ENCODE results near the gene SOX6. TPM values are rescaled to one million over a fixed set of nuclear protein-coding genes. Genes with fewer than 3 reads are reported as not detected.
A peak's percentile ranks its signal among the peaks of the same experiment; 100 is the strongest.
"Not testable (repeated sequence)": the region's sequence is repeated elsewhere in the genome, so short reads cannot be mapped to it uniquely, and the experiment has no call there.

SOX6 gene
- total and polyA plus RNA-seq, 2 donors (not counting 1 experiment from before 2014, with no cell fraction given) = 3.0 to 5.1 TPM

DNA sequence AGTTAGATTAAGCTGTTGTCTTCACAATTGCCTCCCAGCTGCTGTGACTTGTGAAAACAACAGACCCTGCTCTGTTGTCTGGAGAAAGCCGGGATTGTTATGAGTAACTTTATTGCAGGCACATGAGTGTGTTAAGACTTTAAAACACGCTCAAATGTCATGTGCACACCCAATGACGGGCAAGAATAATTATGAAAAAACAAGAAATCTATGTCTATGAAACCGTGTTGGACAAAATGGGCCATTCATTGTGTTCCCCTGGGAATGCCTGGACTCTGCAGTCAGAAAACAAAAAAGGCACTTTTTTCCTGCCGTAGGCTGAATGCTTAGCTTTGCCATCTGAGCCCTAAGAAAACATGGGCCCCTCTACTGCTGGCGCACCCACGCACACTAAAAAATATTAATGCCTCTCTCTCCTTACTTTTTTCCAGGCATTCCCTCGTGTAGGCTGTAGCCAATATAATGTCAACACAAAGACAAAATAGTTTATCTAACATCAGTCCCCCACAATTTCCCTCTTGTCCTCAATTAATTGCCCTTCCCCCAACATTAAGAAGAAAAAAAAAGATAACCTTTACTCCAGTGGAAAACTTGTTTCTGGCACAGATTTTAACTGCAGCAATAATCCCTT, 207.9 kb downstream of the SOX6 start:
- DNase-seq (ENCODE audit: low read depth in 2 of 2) = peak in 1 of 2 donors; percentile 27
- TF ChIP-seq, protein P1, sequence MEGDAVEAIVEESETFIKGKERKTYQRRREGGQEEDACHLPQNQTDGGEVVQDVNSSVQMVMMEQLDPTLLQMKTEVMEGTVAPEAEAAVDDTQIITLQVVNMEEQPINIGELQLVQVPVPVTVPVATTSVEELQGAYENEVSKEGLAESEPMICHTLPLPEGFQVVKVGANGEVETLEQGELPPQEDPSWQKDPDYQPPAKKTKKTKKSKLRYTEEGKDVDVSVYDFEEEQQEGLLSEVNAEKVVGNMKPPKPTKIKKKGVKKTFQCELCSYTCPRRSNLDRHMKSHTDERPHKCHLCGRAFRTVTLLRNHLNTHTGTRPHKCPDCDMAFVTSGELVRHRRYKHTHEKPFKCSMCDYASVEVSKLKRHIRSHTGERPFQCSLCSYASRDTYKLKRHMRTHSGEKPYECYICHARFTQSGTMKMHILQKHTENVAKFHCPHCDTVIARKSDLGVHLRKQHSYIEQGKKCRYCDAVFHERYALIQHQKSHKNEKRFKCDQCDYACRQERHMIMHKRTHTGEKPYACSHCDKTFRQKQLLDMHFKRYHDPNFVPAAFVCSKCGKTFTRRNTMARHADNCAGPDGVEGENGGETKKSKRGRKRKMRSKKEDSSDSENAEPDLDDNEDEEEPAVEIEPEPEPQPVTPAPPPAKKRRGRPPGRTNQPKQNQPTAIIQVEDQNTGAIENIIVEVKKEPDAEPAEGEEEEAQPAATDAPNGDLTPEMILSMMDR (conservative IDR thresholded peaks at IDR 0.05 in 1 of 2, IDR thresholded peaks at IDR 0.05 in 1 of 2; ENCODE audit: low read depth in 1 of 2, low read length in 2 of 2) = no peak
- no peak for TF ChIP-seq EZH2 (IDR thresholded peaks at IDR 0.05; ENCODE audit: low read length, missing control alignments)
- Histone ChIP-seq H3K27ac (ENCODE audit: insufficient read depth, low read length) (no peak overlapping the region), H3K9me3 (ENCODE audit: control insufficient read depth, insufficient read depth, low read depth, low read length) (no peaks in the 10 kb centered on the region), H4K20me1 (ENCODE audit: control insufficient read depth, extremely low read depth, insufficient read depth, low read length) (no peaks in the 10 kb centered on the region), H3K4me2 (ENCODE audit: extremely low read depth, insufficient read depth, low read length) (no peak overlapping the region), H3K4me3 (replicated peaks in 1 of 4; ENCODE audit: control extremely low read depth in 1 of 4, insufficient read depth in 1 of 4, low read depth in 3 of 4, low read length in 4 of 4) (no peak overlapping the region), H3K36me3 (ENCODE audit: control insufficient read depth, insufficient read depth, low read length) (no peaks in the 10 kb centered on the region), H3K4me1 (ENCODE audit: control insufficient read depth, extremely low read depth, insufficient read depth, low read length) (no peaks in the 10 kb centered on the region), H3K79me2 (ENCODE audit: control insufficient read depth, insufficient read depth, low read length) (no peaks in the 10 kb centered on the region), H2AFZ (ENCODE audit: low read length) (no peak overlapping the region), H3K27me3 (ENCODE audit: control insufficient read depth, insufficient read depth, low read length) (no peaks in the 10 kb centered on the region), H3K9ac (ENCODE audit: insufficient read depth, low read length) (no peak overlapping the region)

DNA sequence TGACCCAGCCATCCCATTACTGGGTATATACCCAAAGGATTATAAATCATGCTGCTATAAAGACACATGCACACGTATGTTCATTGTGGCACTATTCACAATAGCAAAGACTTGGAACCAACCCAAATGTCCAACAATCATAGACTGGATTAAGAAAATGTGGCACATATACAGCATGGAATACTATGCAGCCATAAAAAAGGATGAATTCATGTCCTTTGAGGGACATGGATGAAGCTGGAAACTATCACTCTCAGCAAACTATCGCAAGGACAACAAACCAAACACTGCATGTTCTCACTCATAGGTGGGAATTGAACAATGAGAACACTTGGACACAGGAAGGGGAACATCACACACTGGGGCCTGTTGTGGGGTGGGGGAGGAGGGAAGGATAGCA, 209.4 kb downstream of the SOX6 start:
- H3K27ac ChIP-seq (ENCODE audit: insufficient read depth, low read length); H3K4me1 ChIP-seq (ENCODE audit: control insufficient read depth, extremely low read depth, insufficient read depth, low read length); H3K4me2 ChIP-seq (ENCODE audit: extremely low read depth, insufficient read depth, low read length); H2AFZ ChIP-seq (ENCODE audit: low read length); H3K9ac ChIP-seq (ENCODE audit: insufficient read depth, low read length); H3K4me3 ChIP-seq (replicated peaks in 1 of 4; ENCODE audit: control extremely low read depth in 1 of 4, insufficient read depth in 1 of 4, low read depth in 3 of 4, low read length in 4 of 4); H3K79me2 ChIP-seq (ENCODE audit: control insufficient read depth, insufficient read depth, low read length); H4K20me1 ChIP-seq (ENCODE audit: control insufficient read depth, extremely low read depth, insufficient read depth, low read length); H3K9me3 ChIP-seq (ENCODE audit: control insufficient read depth, insufficient read depth, low read depth, low read length); H3K36me3 ChIP-seq (ENCODE audit: control insufficient read depth, insufficient read depth, low read length); H3K27me3 ChIP-seq (ENCODE audit: control insufficient read depth, insufficient read depth, low read length); DNase-seq (ENCODE audit: low read depth in 2 of 2): not testable (repeated sequence)

DNA sequence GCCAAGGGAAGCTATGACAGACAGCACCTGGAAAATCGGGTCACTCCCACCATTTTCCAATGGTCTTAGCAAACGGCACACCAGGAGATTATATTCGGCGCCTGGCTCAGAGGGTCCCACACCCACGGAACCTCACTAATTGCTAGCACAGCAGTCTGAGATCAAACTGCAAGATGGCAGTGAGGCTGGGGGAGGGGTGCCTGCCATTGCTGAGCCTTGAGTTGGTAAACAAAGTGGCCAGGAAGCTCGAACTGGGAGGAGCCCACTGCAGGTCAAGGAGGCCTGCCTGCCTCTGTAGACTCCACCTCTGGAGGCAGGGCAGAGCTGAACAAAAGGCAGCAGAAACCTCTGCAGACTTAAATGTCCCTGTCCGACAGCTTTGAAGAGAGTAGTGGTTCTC, 214.7 kb downstream of the SOX6 start:
- H3K4me2 ChIP-seq (ENCODE audit: extremely low read depth, insufficient read depth, low read length); H3K79me2 ChIP-seq (ENCODE audit: control insufficient read depth, insufficient read depth, low read length); H3K9ac ChIP-seq (ENCODE audit: insufficient read depth, low read length): not testable (repeated sequence)

DNA sequence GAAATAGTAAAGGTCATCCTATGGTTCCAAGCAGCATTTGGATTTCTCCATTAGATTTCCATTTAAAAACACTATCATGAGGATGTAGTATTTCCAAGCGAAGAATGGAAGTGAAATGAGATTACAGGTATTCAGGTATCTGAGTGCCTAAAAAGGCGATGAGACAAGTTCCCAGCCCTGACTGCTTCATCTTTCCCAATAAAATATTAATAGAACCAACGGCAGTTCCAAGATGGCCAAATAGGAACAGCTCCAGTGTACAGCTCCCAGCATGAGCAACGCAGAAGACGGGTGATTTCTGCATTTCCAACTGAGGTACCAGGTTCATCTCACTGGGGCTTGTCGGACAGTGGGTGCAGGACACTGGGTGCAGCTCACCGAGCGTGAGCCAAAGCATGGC, 215.2 kb downstream of the SOX6 start:
- not testable (repeated sequence) for DNase-seq (ENCODE audit: low read depth in 2 of 2); H4K20me1 ChIP-seq (ENCODE audit: control insufficient read depth, extremely low read depth, insufficient read depth, low read length); H3K79me2 ChIP-seq (ENCODE audit: control insufficient read depth, insufficient read depth, low read length); H3K4me3 ChIP-seq (replicated peaks in 1 of 4; ENCODE audit: control extremely low read depth in 1 of 4, insufficient read depth in 1 of 4, low read depth in 3 of 4, low read length in 4 of 4); H3K4me2 ChIP-seq (ENCODE audit: extremely low read depth, insufficient read depth, low read length); H3K36me3 ChIP-seq (ENCODE audit: control insufficient read depth, insufficient read depth, low read length); H2AFZ ChIP-seq (ENCODE audit: low read length); H3K4me1 ChIP-seq (ENCODE audit: control insufficient read depth, extremely low read depth, insufficient read depth, low read length); H3K27me3 ChIP-seq (ENCODE audit: control insufficient read depth, insufficient read depth, low read length); H3K9ac ChIP-seq (ENCODE audit: insufficient read depth, low read length); H3K27ac ChIP-seq (ENCODE audit: insufficient read depth, low read length); H3K9me3 ChIP-seq (ENCODE audit: control insufficient read depth, insufficient read depth, low read depth, low read length)

More for the DNA sequence above, 214.7 kb downstream of the SOX6 start:
- not testable (repeated sequence) for DNase-seq (ENCODE audit: low read depth in 2 of 2); H3K36me3 ChIP-seq (ENCODE audit: control insufficient read depth, insufficient read depth, low read length); H3K4me1 ChIP-seq (ENCODE audit: control insufficient read depth, extremely low read depth, insufficient read depth, low read length); H3K27ac ChIP-seq (ENCODE audit: insufficient read depth, low read length); H4K20me1 ChIP-seq (ENCODE audit: control insufficient read depth, extremely low read depth, insufficient read depth, low read length); H3K9me3 ChIP-seq (ENCODE audit: control insufficient read depth, insufficient read depth, low read depth, low read length); H3K4me3 ChIP-seq (replicated peaks in 1 of 4; ENCODE audit: control extremely low read depth in 1 of 4, insufficient read depth in 1 of 4, low read depth in 3 of 4, low read length in 4 of 4); H2AFZ ChIP-seq (ENCODE audit: low read length); H3K27me3 ChIP-seq (ENCODE audit: control insufficient read depth, insufficient read depth, low read length)

Measured in fibroblast of lung (primary cell).